GM19463 (cell line): ENCODE data around the gene MYMK.

ENCODE experiments used
- ATAC-seq: cut with Tn5 transposase; IDR thresholded peaks from one replicate; pipeline ENCODE4 v1.9.1; 2021; ENCODE audit warnings: mild to moderate bottlenecking, moderate library complexity; ENCODE audit not compliant: unreplicated experiment

MYMK gene

GRCh38 chr9:133519693-133520092, 5.1 kb downstream of the MYMK start:
- no peak for ATAC-seq

- no peak for ATAC-seq
These were observed 5.9 kb downstream of the MYMK start for GRCh38 chr9:133518706-133519449.

GRCh38 chr9:133518200-133518599, 6.6 kb downstream of the MYMK start:
- ATAC-seq = no peak

DNA sequence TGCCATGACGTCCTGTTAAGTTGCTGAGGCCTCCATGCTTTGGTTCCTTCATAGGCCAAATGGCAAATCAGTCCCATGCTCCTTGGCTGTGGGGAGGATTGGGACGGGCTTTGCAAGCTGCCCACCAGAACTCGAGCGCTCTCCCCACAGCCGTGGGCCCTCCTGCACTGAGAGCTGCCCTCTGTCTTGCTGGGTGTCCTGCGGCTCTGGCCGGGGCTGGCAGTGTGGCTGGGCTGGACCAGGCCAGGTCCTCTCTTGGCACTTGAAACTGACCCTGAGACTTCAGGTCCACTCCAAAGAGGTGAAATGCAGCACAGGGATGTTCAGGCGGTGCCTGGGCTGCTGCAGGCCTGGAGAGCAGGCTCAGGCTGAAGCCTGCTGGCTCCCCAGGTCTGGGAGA, 7.0 kb downstream of the MYMK start:
- no peak for ATAC-seq

DNA sequence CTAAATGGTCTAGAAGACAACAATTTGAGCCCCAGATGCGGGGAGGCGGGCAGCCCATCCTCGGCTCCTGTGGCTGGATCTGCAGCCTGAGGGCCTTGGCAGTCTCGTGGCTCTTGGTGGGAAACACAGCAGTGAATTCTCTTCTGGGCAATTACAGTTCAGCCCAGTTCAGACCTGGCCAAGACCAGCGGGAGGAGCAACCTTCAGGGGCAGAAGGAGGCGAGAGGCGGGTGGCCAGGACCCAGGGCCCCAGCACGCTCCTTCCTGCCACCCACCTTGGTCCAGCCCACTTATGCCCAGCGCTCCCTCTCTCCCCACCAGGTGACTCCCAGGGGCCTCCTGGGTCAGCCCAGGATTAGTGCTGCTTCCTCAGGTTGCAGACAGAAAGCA, 7.8 kb downstream of the MYMK start:
- no peak for ATAC-seq

DNA sequence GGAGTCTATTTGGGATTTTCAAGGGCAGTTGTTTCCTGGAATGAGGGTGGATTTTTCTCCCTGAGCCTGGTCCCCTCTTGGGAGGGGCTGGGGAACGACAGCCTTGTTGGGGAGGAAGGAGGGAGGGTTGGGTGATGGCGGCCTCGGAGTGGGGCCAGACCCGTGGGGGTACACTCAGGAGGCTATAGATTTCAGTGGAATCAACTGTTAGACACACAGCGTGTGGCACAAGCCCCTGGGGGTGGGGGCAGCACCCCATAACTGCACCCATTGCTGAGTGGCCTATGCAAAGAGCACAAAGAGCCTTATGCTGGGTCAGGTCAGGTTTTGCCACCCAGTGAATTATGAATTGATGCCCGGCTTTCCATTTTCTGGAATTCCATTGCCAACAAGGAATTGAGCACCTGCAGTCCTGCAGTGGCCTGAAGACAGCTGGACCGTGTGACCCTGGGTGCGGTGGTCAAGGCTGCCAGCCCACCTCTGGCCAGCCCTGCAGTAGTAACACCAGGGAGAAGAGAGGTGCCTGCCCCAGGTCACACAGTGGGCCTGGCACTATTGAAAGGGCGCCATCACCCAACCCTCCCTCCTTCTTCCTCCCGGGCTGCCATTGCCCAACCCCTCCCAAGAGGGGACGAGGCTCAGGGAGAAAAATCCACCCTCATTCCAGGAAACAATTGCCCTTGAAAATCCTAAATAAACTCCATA, 8.4 kb downstream of the MYMK start:
- no peak for ATAC-seq

DNA sequence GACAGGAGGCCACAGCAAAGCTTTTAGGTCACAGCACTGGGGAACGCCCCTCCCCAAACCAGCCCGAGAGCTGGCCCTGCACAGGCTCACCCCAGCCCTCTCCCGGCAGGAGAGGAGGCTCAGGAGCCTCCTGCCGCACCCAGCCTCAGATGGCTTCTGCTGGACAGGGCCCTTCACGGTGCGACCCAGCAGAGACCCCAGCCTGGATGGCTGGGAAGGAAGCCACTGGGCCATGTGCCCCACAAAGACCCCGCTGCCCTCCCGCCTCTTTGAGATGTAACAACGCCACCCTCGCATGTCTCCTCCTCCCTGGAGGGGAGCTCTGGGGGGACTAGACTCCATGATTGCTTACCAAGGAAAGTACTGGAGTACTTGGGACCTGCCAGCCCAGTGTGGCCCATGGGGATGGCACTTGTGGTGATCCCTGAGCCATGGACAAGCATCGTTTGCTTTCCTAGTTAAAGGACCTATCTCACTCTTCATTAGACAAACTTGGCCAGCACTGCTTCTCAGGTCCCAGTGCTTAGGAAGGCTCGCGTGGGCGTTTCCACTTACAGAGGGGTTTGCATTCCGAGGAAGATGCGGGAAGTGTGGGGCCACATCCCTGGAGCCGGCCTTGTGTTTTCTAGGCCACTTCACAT, 9.0 kb downstream of the MYMK start:
- no peak for ATAC-seq

DNA sequence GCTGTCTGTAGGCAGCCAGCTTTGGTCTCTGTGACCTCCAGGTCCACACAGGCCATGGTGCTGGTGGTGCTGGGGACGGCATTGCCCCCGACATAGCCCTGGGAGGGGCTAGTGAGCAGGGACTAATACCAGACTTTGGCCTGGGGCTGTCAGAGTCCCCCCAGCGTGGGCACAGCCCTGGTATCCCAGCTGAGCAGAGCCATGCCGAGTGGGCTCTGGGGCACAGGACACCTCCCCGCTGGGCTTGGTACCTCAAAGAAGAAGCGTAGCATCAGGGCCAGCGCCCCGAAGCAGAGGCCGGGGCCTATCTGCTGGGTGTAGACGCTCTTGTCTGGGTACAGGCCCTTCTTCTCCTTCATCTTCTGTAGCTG, 9.5 kb downstream of the MYMK start:
- ATAC-seq = no peak

GRCh38 chr9:133514460-133515239, 10.1 kb downstream of the MYMK start:
- no peak for ATAC-seq

DNA sequence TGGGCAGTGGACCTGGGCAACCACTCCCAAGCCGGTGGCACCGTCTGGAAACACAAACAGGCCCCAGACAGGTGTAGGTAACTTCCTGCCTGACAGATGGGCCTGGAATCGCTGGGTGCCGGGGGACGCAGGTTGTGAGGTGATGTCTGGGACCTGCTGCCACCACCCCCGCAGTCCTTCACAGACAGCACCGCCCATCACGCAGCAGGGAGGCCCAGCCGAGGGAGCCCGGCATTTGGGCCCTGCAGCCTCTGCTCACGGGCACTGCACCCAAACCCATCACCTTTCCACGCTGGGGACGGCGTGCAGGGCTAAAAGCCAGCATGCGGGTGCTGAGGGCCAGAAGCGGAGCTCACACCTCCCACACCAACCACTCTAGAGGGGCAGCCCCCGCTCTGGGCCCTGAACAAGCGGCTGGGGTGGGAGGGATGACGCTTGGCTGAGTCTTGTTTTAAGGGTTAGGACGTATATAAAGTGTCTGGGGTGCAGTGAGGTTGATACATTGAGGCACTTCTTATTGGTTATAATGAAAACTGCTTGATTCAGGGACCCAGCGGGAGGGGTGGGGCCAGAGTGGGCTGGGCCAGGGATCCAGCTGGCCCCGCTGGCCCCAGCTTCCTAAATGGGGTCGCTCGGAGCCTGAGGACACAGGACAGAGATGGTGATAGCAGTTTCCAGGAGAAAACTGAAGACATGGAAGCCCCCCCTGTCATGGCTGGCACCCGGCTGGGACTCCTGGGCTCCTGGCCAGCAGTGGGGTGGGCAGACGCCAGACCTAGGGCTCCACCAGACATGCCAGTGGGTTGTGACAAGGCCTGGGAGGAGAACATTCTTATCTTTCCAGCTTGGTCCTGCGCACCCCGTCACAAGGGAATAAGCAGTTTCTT, 11.3 kb downstream of the MYMK start:
- no peak for ATAC-seq

DNA sequence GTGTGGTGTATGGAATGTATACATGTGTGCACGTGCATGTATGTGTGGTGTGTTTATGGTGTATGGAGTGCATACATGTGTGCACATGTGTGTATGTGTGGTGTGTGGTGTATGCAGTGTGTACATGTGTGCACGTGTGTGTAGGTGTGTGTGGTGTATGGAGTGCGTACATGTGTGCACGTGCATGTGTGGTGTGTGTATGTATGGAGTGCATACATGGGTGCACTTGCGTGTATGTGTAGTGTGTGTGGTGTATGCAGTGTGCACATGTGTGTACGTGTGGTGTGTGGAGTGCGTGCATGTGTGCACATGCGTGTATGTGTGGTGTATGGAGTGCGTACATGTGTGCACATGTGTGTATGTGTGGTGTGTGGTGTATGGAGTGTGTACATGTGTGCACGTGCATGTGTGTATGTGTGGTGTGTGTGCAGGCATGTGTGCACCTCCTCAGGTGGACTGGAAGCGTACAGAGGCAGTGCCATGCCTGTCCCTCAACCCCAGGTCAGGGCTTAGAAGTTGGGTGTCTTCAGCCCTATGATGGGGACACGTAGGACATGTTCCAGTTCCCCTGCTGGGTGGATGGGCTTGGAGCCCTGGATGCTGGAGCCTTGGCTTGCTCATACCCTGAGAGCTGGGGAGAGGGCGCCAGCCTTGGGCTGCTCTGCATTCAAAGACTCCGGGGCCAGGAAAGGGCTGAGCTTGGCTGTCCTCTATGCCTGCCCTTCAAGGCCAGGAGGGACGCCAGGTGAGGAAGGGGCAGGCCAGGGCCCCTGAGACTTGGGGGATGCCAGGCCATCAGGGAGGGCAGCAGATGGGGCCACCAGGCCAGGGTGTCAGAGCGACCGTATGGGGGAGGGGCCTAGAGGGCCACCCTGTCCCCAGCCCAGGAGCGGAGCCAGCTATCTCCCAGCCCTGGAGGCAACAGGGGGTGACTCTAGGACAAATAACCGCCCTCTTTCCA, 12.2 kb downstream of the MYMK start:
- no peak for ATAC-seq

- no peak for ATAC-seq
These were observed 13.2 kb downstream of the MYMK start for GRCh38 chr9:133511607-133512006.

DNA sequence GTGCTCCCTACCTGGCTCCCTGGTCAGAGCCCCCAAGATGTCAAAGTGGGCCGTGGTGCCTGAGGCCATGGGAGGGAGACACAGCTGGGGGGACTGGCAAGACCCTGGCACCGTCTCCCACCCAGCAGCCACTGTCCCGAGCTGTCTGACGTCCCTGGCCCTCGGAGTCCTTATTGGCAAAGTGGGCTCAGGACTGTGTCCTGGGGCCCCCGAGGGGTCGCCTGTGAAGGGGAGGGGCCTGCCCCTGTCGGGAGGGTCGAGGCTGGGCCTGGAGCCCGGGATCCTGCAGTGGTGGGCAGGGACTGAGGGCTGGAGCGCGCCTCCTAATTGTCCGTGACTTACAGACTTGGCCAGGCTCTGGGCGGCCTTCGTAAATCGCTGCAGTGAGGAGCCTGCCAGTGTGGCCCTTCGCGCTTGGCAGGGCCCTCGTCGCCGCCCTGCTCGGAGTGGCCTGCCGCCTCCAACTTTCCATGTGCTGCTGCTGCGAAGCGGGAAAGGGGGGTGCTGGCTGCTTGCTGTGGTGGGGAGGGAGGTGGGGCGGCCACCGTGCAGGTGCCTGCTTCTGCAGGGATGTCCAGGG, 13.7 kb downstream of the MYMK start:
- ATAC-seq = no peak

DNA sequence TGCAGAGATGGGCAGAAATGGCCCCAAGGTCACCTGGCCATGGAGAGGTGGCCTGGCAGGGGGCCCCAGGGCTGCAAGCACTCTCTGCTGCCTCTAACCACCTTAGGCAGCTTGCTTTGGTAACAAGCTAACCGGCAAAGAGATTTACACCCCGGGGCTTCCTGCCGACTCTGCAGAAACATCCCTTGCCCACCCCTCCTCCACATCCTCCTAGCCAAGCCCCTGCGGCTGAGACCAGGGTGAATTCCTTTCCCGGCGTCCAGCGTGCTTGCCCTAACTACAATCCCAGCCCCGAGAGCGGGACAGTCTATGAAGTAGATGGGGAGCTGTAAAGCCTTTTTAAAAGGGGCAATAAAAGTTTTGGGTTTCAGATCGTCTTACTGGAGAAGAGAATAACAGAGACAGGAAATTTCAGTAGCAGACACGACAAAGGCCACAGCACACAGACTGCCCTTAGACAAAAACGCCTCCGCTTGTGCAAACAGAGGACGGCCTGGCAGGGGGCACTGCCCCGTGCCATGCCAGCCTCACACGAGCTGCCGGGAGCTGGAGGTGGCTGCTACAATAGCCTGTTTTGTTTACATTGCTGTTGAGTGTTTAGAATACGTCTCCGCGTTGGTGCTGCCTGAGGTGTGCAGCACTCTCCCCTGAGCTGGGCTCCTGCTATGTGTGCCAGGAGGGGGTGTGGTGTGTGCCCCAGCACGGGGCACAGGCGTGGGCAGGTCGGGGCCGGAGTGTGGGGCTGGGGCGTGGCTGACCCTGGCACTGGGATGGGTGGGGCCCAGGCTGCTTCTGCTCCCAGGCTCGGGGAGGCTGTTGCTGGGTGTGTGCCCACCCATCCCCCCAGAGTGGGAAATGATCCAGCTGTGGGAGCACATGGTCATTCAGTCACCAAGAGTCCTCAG, 15.3 kb downstream of the MYMK start:
- no peak for ATAC-seq

GRCh38 chr9:133508046-133508445, 16.7 kb downstream of the MYMK start:
- no peak for ATAC-seq

DNA sequence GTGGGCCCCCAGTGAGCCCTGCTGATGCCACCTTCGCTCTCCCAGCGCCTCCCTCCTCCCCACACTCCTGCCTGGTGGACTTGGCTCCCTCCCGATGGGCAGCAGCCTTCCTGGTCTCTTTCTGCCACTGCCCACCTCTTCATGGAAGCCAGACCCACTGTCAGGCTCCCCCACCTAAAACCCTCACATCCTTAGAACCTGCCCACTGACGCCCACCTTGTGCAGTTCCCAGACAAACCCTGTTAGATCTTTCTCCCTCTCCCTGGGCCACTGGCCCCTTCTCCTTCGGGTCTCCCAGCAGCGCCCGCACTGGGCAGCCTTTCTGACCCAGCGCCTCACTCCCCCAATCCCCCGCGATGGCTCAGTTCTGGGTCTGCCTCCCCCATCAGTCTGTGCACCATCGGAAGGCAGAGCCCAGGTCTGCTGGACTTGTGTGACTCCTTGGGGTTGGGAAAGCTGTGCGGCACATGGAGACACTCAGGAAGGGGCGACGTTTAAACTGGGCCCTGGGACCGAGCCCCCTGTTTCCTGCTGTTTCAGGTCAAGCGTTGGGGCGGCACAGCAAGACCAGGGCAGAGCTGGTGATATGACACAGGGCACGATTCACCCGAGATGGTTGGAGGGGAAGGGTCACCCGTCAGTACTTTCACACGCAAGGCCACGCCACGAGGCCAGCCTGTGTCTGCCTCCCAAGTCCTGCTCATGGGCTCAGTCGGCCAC, 17.4 kb downstream of the MYMK start:
- no peak for ATAC-seq

GRCh38 chr9:133506653-133507038, 18.1 kb downstream of the MYMK start:
- no peak for ATAC-seq
